Measurements from ENCODE around the gene SPRYD4.

GRCh38 chr12:56474389-56474788, 6.0 kb downstream of the SPRYD4 start:
- TF ChIP-seq PML (IDR thresholded peaks at IDR 0.05; ENCODE audit: low read length) (no peak), SPI1 (IDR thresholded peaks at IDR 0.05; ENCODE audit: borderline replicate concordance, insufficient read depth, low read depth, low read length) (no peak), EP300 (IDR thresholded peaks at IDR 0.05; ENCODE audit: borderline replicate concordance in 1 of 2, control insufficient read depth in 1 of 2, low read depth in 2 of 2, low read length in 2 of 2) (no peak), RFX5 (IDR thresholded peaks at IDR 0.05; ENCODE audit: low read depth, low read length) (no peak), MAX (IDR thresholded peaks at IDR 0.05; ENCODE audit: low read depth, low read length) (no peak), SREBF1 (IDR thresholded peaks at IDR 0.05; ENCODE audit: low read length) (no peak)
